ENCODE measurements around the gene RPL7L1. TPM values are rescaled to one million over a fixed set of nuclear protein-coding genes. Genes with fewer than 3 reads are reported as not detected.

Gene RPL7L1
- total RNA-seq = 140 and 154 TPM in 2 replicates

GRCh38 chr6:42879372-42880239 lies at the start of gene RPL7L1:
Gene RPL7L1, plus strand, starts transcription at chr6:42879616. Its CDS starts 295 bp downstream, at chr6:42879911.

GRCh38 chr6:42915732-42916131 lies 36.3 kb downstream of the RPL7L1 start, which contains the start of gene PTCRA:
Gene PTCRA, plus strand, starts transcription at chr6:42916053. Its CDS starts 17 bp downstream, at chr6:42916070.

GRCh38 chr6:42928986-42929820 lies 49.8 kb downstream of the RPL7L1 start, which contains the start of gene CNPY3:
Gene CNPY3, plus strand, starts transcription at chr6:42929480. Its CDS starts 91 bp downstream, at chr6:42929571.

Other genes starting within 250 kb of the RPL7L1 start
- 0.28 TPM in 1 of 2 replicates, not detected in the other for gene PRPH2, start 157.0 kb upstream of the RPL7L1 start, total RNA-seq
- 25.5 and 32.5 TPM in 2 replicates for gene TBCC, start 133.5 kb upstream of the RPL7L1 start, total RNA-seq
- gene BICRAL, start 97.6 kb upstream of the RPL7L1 start, total RNA-seq = 4.8 and 7.5 TPM in 2 replicates
- gene PTCRA, start 36.4 kb downstream of the RPL7L1 start, total RNA-seq = not detected in 2 replicates
- gene CNPY3, start 49.9 kb downstream of the RPL7L1 start, total RNA-seq = 17.1 and 42.9 TPM in 2 replicates
- 0.34 TPM in 1 of 2 replicates, not detected in the other for gene GNMT, start 81.1 kb downstream of the RPL7L1 start, total RNA-seq
- gene PEX6, start 99.6 kb downstream of the RPL7L1 start, total RNA-seq = 43.1 and 59.4 TPM in 2 replicates
- gene PPP2R5D, start 105.0 kb downstream of the RPL7L1 start, total RNA-seq = 18.5 and 27.2 TPM in 2 replicates
- gene MEA1, start 134.3 kb downstream of the RPL7L1 start, total RNA-seq = 34.1 and 52.6 TPM in 2 replicates
- gene KLHDC3, start 134.6 kb downstream of the RPL7L1 start, total RNA-seq = 52.4 and 53.3 TPM in 2 replicates
- 85.1 and 91.3 TPM in 2 replicates for gene RRP36, start 142.0 kb downstream of the RPL7L1 start, total RNA-seq
- 21.9 and 23.6 TPM in 2 replicates for gene CUL7, start 174.2 kb downstream of the RPL7L1 start, total RNA-seq
- 21.8 and 40.3 TPM in 2 replicates for gene MRPL2, start 179.8 kb downstream of the RPL7L1 start, total RNA-seq
- gene KLC4, start 180.0 kb downstream of the RPL7L1 start, total RNA-seq = 14.0 and 16.6 TPM in 2 replicates
- 68.4 and 143 TPM in 2 replicates for gene PTK7, start 196.7 kb downstream of the RPL7L1 start, total RNA-seq

All from nasal cavity respiratory epithelium epithelial cell of viscerocranial mucosa (primary cell).